NAMALWA (cell line): ENCODE results near the gene AP2B1.
"Not testable (repeated sequence)": the region's sequence is repeated elsewhere in the genome, so short reads cannot be mapped to it uniquely, and the experiment has no call there.

Experiments used
- DNase-seq: peaks from one replicate; pipeline ENCODE4 v3.0.0-alpha.2; 2015; ENCODE audit warnings: low spot score

Gene AP2B1

DNA sequence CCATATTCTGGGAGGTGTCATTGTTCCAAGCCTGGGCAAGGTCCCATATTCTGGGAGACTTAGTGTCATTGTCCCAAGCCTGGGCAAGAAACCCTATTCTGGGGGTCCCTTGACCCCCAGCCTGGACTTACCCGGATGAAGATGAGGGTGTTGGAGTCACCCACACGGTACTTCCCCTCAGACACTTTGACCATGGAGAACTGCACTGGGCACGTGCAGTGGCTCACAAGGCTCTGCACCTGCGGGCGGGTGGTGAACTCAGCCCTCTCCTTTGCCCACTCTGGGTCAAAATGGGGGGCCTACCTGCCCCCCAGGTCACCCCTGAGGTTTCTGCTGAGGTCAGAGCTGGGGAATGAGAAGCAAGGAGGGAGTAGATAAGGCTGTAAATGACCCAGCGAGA is 161.9 kb downstream of the AP2B1 start:
- DNase-seq, result no peak

DNA sequence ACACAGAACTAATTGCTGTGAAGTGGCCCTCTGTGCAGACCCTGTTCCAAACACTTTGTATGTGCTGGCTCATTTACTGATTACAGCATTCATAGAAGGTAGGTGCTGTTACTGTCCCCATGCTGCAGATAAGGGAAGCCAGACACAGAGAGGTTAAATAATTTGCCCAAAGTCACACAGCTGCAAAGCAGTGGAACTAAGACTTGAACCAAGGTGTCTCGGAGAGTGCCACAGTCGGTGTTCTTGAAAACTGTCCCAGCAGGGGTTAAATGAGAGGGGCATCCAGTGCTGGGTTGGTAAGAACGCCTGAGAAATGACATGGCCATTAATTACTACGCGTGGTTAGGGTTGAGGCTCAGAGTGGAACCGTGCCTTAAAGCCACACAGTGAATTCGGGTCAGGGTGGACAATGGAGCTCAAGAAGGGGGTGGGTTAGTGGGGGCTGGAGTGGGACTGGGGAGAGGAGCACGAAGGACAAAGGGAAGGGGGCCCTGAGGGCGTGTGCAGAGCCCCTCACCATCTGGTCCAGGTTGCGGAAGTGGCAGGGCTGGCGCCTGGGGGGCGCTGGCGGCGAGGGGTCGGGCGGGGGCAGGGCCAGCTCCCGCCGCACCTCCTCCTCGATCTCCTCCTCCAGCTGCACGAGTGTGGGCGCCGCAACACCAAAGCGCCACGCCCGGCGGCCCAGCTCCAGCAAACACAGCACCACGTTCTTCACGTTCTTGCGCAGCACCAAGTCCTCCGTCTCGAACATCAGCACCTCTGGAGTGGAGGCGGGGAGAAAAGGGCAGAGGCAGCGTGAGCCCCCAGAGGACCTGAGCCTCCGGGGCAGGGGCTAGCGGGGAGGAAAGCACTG is 162.7 kb downstream of the AP2B1 start:
- no peak for DNase-seq

DNA sequence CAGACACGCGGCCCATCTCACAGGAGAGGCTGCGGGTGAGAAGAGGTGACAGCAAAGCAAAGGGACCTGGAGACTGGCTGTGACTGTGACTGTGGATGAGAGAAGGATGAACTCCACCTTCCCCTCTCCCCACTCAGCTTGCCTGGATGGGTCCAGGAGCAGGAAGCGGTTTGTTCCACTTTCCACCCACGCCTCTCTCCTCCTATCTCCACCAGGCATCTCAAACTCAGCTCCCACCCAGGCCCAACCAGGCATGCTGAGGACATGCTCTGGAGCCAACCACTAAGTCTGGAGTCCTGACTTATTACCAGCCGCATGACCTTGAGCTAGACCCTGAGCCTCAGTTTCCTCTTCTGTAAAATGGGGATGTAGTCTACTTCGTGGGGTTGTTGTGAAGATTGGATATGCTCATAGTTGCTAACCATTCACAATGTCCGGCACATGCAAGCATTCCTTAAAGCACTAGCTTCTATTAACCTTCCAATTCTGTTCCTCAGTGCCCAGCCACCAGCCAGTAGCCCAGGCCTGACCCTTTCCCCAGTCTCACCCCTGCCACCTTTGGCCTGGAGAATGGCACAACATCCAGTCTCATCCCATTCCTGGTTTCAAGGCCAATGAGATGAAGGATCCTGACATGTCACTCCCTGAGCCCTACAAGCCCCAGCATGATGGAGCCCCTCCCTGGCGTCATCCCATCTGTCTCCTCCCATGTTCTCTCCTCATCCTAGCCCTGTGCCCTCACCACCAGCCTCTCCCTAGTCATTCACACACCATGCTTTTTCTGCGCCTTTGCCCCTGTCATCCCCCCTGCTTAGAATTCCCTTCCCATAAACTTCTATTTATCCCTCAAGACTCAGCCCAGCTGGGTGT is 163.6 kb downstream of the AP2B1 start:
- DNase-seq, result no peak

DNA sequence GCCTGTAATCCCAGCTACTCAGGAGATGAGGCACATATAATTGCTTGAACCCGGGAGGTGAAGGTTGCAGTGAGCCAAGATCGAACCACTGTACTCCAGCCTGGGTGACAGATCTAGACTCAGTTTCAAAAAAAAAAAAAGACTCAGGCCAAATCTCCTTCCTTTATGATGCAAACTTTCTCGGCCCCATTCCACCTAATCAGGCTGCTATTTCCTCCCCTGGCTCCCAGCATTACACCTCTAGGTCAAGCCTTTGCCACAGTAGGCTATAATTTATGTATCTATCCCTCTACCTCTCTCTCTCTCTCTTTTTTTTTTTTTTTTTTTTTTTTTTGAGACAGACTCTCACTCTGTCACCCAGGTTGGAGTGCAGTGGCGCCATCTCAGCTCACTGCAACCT is 164.4 kb downstream of the AP2B1 start:
- not testable (repeated sequence) for DNase-seq

DNA sequence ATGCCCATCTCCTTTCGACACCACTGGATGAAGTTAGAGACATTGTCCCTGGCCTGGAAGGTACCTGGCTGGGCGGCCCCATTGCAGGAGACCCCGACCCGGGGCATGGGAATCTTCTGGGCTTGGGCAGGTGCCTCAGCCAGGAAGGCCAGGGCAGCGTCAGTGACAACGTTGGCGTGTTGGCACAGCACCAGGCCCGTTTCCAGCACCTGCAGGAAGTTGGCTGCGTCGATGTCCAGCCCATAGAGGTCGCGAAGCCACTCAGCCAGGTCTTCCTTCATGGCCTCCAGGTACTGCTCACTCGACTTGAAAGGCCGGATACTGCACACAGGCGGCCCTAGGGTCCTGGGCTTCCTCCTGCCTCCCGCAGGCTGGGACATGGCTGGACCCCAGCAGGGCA is 165.3 kb downstream of the AP2B1 start:
- DNase-seq, result no peak

DNA sequence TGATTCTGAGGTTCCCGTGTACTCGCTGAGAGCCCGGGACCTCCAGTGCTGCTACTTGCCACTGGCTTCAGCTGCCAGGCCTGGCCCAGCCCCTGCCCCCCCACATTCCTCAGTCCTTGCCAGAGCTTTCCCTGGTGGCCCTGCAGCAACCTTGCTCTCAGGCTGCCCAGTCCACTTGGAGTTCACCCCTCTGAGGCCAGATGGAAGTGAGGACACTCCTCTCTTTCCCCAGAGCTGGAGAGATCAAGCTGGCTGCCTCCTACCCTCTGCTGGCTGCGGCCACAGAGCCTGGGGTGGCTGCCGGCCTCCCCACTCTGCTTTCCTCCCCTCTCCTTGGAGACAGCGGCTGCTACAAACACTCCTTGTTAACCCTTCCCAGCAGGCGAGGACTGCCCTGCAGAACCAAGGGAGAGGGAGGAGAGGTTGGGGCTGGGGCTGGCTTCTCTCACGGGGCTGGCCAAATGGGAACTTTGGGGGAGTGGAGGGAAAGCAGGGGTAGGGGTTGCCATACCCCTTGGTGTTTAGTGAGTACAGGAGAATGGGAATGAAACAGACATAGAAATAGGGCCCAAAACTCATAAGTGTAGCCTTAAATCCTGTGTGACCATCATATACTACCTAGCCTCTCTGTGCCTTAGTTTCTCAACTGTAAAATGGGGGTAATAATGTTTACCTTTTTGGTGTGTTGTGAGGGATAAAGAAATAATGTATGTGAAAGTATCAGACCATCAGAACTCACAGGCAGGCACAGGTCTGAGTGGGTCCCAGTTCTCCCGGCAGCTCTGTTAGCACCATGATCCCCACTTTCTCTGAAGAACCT is 166.0 kb downstream of the AP2B1 start, which contains the start of gene GAS2L2:
TSS of gene GAS2L2 (minus strand) at position 295 of the 820 bp plus-strand sequence. CDS start 389 bp downstream, outside the sequence.
- DNase-seq, result no peak

DNA sequence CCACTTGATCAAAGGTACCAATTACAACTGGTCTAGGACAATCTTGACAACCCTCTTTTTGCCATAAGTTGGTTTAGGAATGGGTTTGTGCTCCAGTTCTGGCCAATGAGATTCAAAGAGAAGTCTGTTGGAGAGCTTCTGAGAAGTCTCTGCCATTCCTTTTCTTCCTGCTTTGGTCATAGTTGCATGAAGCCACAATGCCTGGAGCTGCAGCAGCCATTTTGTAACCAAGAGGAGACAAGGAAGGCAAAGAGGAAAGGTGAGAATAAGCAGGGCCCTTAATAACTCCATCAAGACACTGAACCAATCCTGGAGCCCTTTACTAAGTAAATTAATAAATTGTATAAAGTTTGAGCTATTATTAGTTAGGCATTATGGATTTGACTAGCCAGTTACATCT is 170.1 kb downstream of the AP2B1 start:
- DNase-seq, result no peak

DNA sequence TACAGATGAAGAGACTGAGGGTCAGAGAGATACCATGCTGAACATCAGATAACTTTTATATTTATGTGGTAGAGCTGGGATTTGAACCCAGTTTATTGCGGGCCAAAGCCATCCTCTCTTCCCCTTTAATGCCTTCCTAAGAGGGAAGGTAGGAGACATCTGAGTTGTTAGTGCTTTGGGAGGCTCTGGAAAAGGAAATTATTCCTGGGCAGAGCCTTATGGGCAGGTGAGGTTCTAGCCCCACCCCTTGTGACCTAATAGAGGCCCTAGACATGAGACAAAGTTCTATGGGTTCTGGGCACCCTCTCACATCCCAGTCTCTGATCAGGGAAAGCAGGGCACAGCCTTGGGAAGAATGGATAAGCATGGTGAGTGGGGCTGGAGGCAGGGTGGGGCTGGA is 173.5 kb downstream of the AP2B1 start, which contains the start of gene C17orf50:
TSS of gene C17orf50 (plus strand) at position 301 of the 400 bp plus-strand sequence. CDS start at position 356, 55 bp downstream.
- DNase-seq, result no peak

DNA sequence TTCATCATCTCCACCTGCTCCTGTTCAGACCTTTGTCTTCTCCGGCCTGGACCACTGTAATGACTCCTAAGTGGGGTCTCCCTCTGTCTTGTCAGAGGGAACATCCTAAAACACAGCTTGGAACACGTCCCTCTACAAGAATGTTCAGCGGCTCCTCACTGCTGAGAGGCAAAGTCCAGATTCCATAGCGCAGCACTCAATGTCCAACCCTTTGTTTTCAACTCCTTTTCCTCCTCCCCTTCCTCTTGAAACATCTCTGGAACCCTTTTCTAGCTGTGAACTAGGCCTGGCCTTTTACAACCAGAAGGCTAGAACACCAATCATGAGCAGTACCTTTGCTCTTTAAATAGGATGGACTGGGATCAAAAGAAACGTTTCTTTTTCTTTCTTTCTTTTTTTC is 174.5 kb downstream of the AP2B1 start:
- no peak for DNase-seq

DNA sequence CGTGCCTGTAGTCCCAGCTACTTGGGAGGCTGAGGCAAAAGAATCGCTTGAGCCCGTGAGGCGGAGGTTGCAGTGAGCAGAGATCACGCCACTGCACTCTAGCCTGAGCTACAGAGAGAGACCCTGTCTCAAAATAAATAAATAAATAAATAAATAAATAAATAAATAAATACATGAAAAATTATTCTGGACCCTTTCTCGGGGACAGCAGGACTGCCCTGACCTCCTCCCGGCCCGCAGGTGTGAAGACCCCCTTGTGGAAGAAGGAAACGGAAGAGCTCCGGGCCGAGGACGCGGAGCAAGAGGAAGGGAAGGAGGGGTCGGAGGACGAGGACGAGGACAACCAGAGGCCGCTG is 176.6 kb downstream of the AP2B1 start:
- no peak for DNase-seq

DNA sequence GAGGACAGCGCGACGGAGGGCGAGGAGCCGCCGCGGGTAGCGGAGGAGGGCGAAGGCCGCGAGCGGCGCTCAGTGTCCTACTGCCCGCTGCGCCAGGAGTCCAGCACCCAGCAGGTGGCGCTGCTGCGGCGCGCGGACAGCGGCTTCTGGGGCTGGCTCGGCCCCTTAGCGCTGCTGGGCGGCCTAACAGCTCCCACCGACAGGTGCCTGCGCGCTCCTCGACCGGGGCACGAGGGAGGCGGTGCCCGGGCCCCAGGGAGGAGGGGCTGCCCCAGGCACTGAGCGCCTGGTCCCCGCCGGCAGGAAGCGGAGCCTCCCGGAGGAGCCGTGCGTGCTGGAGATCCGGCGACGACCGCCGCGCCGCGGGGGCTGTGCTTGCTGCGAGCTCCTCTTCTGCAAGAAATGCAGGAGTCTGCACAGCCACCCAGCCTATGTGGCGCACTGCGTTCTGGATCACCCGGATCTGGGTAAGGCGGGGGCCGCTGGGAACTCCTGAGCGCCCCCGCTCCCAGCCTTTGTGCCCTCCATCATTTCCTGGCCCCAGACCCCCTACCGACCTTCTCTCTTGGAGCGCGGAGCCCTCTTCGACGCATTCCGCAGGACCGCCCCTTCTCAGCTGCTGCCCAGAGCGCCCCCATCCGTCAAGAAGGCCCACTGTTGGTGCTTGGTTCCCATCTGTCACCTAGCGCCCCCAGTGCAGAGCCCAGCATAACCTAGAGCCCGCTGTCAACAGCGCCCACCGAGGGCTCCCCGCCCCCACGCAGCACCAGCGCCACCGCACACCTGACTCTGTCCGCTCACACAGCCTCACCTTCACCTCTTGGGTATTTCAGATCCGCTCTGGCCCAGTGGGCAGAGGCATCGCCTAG is 177.2 kb downstream of the AP2B1 start:
- DNase-seq, result peak; percentile 92

DNA sequence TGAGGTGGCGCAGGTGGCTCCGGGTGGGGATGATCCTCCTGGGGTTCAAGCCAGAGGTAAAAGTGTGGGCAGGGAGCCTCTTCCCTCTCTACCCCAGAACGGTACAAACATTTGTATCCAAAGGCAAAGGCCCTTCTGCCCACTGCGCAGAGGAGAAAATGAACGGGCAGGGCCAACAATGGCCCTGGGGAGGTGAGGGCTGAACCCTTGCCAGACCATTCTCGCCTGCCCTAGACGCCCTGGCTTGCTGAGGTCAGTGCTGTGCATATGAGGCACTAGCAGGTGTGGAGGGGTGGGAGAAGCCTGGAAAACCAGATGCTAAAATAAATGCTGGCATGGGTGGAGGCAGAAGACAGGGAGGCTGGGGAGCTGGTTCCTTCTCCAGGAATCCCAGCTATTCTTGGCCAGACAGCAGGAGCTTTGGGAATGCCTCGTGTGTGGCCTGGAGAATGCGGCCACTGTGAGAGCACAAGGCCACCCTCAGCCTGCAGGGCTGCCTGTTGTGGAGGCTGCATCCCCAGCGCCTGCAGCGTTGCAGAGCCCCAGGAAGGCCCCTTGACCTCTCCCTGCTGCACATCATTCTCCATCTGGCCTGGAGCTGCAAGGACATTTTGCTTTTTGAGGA is 178.1 kb downstream of the AP2B1 start:
- no peak for DNase-seq

DNA sequence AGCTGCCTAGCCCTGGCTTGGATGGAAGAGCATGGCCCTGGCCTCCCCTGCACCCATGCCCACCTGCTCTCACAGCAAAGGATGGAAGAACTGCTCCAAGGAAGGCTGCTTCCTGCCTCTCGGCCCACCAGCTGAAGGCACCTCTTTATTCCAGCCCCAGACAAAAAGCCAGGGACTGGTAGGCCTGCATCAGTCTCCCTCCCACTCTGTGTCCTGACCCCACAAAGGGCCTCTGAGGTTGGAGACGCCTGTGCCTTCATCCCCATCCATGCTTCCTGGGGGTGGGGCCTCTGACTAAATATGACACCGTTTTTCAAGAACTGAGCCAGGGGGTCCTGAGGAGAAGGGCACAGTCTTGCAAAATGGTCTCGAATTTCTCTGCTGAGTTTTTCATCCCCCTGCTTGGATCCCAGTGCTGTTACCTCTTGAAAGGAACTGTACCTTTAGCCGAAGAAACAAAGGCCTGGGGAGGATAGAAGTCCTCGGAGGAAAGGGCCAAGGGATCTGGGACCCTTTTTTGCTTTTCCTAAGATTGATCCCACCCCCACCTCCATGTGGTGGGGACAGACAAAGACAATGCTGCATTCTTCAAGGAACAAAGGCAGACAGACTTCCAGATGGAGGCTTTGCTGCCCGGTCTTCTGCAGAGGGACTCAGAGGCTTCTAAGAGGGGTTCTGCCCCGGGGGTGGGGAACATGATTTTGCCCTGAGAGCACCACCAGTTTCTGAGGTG is 178.8 kb downstream of the AP2B1 start:
- no peak for DNase-seq

DNA sequence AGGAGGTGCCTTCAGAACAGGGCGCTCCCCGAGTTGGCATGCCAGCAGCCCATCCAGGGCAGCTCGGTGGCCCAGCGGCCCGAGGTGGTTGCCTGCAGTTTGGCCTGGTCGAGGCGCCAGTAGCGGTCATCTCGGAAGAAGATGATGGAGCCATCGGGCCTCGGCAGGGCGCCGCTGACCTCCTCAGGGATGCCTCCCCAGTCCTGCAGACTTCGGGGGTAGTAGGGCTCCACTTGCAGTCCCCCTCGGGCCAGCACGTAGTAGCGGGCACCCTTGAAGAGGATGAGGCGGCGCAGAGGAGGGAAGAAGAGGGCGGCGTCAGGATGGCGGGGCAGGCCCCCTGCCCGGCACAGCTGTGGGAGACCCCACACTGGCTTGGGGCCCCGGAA is 179.4 kb downstream of the AP2B1 start:
- DNase-seq, result no peak

DNA sequence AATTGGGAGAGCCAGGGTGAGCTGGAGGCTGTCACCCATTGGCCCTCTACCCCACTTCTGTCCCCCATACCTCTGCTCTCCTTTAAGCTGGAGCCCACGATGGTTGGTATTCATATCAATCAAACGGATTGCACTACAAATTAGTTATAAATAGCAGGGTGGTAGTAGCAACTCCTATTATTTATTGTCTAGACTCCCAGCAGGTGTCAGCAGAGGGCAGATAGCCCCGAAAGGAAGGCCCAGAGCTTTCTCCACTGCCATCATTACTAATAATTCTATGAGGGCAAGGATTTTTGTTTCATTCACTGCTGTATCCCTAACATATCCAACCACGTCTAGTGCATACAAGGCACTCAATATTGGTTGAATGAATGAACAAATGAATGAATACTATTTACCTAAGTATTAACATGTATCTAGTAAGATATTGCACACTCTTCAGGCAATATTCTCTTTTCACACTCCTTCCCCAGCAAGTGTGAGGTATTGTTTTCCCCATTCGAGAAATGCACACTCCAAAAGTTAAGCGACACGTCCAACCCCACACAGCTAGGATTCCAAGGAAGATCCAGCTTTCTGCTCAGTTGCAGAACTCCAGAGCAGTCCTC is 179.9 kb downstream of the AP2B1 start:
- DNase-seq, result peak; percentile 51

DNA sequence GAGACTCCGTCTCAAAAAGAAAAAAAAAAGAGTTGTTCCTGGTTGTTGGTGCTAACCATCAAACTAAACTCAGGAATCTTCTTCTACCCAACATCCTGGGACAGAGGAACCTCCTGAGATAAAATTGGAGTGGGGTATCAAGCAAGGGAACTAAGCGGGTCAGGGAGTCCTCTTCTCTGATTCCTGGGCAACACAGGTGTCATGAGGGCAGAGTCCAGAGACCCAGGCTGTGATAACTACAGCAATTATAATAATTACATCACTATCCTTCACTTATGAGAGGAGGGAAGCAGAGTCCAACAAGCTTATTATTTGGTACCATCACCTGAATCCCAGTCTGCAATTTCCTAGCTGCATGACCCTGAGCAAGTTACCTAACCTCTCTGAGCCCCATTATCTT is 181.7 kb downstream of the AP2B1 start:
- no peak for DNase-seq

DNA sequence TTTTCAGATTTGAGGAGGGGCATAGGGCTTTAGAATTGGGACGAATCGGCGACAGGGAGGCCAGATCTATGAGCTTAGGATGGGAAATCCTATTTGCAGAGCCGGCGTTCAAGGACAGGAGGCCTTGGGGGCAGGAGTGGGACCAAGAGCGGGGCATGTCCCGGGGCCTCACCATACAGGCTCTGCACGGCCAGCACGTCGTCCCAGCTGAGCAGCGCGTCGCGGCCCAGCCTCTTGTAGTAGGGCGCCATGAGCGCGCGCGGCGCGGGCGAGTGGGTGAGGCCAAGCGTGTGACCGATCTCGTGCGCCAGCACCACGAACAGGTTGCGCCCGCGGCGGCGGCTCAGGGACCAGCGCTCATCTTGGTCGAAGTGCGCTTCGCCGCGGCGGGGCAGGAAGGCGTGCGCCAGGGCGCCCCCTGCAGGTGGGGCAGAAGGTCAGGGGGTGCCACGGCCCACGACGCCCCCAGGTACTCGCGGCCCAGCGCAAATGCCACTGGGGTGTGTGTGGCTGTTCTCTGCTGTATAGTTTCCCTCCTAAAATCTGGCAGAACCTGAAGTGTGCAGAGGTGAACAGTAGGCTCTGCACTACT is 182.9 kb downstream of the AP2B1 start:
- no peak for DNase-seq

DNA sequence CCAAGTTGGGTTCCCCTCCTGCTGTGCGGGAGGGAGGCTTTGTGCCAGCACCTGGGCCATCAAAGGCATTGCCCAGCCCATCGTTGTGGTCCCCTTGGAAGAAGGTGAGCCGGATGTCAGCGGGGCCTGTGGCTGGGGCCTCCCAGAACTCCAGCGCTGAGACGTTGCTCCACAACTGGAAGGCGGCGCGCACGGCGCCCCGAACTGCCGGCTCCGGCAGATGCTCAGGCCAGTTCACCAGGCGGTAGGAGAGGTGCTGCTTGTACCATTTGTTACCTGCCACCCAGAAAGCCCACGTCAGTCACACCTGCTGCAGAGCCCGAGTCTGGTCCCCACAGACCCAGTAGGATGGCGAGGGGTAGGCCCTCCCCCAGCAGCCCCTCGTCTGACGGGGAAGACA is 186.0 kb downstream of the AP2B1 start:
- DNase-seq, result no peak
